SK-N-MC (cell line): ENCODE measurements around the gene LMF2.

Experiments
- EZH2 ChIP-seq: fragments of 200-600 bp; sonication (generic); IDR thresholded peaks from one replicate; pipeline ENCODE4 v1.6.1; 2017; ENCODE audit warnings: antibody characterized with exemption
- FOXP2 ChIP-seq: optimal IDR thresholded peaks from 2 replicates; pipeline ENCODE3; 2011; ENCODE audit warnings: mild to moderate bottlenecking, moderate library complexity; ENCODE audit not compliant: insufficient read depth; ENCODE audit errors: extremely low read length, control extremely low read depth
- POLR2AphosphoS5 ChIP-seq: IDR thresholded peaks from 2 replicates; pipeline ENCODE4 v1.6.1; 2012; ENCODE audit warnings: mild to moderate bottlenecking, low read depth, low read length, borderline replicate concordance

DNA sequence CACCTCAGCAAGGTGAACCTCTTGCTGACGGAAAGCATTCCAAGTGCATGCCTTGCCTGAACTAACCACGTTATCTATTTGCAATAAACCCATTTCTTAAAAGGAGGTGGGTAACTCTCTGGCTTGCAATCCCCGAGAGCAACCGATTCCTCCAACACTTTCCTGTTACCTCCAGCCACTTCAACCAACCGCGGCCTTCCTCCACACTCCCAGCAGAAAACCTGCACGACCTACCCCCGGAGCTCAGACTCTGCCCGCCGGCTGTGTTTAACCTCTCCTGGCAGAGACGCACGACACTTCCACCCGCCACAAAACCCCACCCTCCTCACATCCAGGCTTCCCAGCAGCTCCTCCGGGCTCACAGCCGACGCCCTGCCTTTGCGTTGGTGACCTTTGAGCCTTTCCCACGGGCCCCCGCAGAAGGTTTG is 17.2 kb upstream of the LMF2 start:
- TF ChIP-seq EZH2 = no peak
- TF ChIP-seq POLR2AphosphoS5 = no peak
- no peak for TF ChIP-seq FOXP2
